ENCODE results near the gene MROH7. TPM values are rescaled to one million over a fixed set of nuclear protein-coding genes. Genes with fewer than 3 reads are reported as not detected.
"Not testable (repeated sequence)": the region's sequence is repeated elsewhere in the genome, so short reads cannot be mapped to it uniquely, and the experiment has no call there.

Gene MROH7
- total RNA-seq, 1 experiment from 2014 or later = not detected

DNA sequence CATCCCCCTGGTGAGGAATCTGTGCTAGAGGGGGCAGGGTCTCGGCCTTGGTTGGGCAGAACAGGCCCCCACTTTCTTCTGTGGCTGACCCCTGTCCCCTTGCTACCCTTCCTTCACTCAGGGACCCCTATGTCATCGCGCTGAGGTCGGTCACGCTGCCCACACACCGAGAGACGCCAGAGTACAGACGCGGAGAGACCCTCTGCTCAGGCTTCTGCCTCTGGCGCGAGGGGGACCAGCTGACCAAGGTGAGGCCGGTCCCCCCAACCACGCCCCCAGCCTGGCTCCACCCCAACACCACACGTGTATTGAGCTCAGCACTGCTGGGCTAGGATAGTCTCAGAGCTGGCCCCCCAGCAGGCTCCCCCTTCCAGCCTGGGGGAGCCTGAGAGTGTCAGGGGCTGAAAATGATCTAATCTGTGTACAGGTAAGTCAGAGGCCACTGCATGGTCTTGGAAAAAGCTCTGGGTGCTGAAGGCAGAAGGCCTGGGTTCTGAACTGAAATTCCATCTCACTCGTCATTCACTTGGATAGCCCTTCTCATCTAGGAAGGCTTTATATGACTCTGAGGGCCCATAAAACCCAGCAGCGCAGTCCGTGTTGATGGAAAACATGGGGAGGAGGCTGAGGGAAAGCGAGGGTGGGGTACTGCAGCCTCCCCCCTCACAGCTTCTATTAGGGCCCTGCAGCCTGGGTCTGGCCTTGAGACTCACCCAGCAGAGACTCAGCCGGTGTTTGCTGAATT is 33.6 kb upstream of the MROH7 start:
- no peaks in the 10 kb centered on the region for H3K27me3 ChIP-seq
- no peak for DNase-seq
- H3K4me3 ChIP-seq = no peak overlapping the region
- no peaks in the 10 kb centered on the region for H3K9me3 ChIP-seq
- no peaks in the 10 kb centered on the region for H3K36me3 ChIP-seq

DNA sequence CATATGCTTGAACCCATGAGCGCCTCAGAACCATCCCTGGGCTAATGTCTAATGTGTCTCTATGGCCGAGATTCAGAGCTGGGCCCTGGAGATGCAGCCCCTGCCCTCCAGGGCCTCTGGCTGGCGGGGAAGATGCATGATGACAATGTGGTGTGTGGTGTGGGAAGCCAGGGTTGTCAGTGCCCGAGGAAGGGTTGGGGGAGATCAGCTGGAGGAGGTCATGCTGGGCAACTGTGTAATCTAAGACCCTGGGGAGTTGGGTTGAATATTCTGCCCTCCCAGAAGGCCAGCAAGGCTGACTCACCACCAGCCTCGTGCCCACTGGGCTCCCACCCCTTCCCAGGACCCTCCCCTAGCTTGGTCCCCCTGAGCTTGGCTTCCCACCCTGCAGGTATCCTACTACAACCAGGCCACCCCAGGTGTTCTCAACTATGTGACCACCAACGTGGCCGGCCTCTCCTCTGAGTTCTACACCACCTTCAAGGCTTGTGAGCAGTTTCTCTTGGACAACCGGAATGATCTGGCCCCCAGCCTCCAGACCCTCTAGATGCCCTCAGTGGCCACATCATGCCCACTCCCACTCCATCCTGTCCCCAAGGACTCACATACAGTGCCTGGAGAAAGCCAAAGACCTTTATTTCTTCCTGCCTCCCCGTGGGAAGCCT is 32.9 kb upstream of the MROH7 start:
- Histone ChIP-seq H3K36me3 (no peaks in the 10 kb centered on the region), H3K27me3 (no peaks in the 10 kb centered on the region), H3K9me3 (no peaks in the 10 kb centered on the region), H3K4me3 (no peak overlapping the region)
- no peak for DNase-seq

DNA sequence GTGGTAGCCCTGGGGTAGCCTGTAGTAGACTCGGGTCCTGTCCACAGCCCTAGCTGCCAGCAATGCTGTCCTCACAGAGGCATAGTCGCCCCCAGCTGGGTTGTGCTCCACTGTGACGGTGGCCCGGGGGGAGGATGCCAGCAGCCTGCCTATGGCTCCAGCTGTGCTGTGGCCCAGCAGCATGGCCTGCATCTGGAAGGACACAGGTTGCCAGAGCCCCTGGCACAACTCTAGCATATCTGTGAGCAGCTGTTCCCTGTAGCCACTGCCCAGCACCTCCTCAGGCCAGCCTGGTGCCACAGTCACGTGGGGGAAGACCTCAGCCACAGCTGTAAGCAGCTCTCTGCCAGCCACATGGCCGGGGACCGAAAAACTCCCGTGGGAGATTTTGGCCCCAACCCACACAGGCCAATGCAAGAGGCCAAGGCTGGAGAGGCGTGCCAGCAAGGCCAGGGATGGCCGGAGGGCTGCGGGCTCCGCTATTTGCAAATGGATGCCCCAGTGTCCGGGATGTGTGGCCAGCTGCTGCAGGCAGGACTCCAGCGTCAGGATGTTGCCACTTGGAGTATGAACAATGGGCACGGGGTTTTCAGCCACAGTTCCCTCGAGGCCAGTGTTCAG is 32.2 kb upstream of the MROH7 start:
- DNase-seq = peak; percentile 8
- no peaks in the 10 kb centered on the region for H3K27me3 ChIP-seq
- H3K36me3 ChIP-seq = no peaks in the 10 kb centered on the region
- no peak overlapping the region for H3K4me3 ChIP-seq
- H3K9me3 ChIP-seq = no peaks in the 10 kb centered on the region

DNA sequence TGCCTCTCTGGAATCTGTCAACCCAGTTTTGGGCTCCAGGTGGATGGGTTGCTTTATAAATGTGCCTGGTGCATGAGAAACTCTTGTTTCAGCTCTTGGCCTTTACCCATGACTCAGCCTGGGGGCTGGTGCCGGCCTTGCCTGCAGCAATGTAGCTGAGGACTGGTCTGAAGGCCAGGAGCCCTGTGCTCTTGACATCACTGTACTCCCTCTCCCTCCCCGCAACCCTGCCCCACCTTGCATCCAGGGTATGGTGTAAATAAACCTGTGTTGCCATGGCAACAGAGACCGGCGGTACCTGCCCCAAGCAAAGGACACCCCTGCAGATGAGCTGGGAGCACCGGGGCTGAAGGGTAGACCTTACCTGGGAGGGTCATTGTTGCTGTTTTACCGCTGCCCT is 31.5 kb upstream of the MROH7 start:
- no peaks in the 10 kb centered on the region for H3K36me3 ChIP-seq
- DNase-seq = no peak
- H3K4me3 ChIP-seq = no peak overlapping the region

DNA sequence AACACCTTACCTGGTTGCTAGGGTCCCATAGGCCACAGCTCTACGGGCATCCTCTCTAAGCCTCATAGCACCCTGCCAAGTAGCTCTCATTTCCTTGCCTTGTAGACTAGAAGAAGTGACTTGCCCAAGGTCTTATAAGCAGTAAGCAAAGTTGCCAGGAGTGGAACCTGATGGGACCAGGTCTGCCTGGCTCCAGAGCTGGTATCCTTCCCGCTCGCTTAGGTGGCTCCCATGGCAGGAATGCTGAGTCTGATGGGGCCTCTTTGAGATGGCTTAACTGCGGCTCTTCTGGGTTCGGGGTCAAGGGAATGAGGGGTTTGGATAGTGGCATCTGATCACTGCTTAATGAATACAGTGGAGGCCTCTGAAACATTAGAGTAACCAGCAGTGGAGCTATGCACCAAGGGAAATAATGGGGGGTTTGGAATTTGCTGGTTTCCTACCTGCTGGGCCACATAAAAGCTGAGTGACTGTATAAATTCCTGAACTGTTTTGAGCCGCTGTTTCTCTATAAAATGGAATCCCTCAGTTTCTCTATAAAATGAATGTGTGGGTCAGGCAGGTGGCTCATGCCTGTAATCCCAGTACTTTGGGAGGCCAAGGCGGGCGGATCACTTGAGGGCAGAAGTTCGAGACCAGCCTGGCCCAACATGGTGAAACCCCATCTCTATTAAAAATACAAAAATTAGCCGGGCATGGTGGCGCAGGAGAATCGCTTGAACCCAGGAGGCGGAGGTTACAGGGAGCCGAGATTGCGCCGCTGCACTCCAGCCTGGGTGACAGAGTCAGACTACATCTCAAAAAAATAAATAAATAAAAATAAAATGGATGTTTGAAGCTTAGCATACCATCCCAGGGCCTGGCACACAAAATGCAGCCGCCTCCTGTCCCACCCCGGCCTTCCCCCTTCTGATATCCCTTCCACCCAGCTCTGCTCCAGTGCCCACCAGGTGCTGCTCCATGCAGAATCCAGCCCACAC is 30.7 kb upstream of the MROH7 start:
- H3K27me3 ChIP-seq = no peaks in the 10 kb centered on the region
- no peaks in the 10 kb centered on the region for H3K36me3 ChIP-seq
- no peaks in the 10 kb centered on the region for H3K9me3 ChIP-seq
- H3K4me3 ChIP-seq = no peak overlapping the region
- no peak for DNase-seq

More for the DNA sequence above, 31.5 kb upstream of the MROH7 start:
- no peaks in the 10 kb centered on the region for H3K9me3 ChIP-seq
- H3K27me3 ChIP-seq = no peaks in the 10 kb centered on the region

DNA sequence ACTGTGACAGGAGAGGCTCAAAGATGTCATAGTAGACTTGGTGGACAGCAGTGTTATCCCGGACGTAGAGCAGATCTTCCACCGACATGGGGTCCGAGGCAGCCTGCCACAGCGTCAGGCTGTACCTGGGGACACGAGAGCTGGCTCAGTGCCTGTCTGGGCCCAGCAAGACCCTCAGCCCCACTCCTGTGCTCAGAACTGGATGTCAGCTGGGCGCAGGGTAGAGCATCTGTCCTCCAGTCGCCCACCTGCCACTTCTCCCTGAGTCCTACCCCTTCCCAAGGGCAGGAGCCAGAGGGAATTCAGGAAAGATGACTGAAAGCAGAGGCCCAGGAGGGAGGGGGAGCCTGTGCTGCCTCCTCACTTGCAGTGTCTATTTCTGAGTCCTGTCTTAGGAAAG is 30.0 kb upstream of the MROH7 start:
- no peaks in the 10 kb centered on the region for H3K36me3 ChIP-seq
- DNase-seq = no peak
- no peak overlapping the region for H3K4me3 ChIP-seq
- no peaks in the 10 kb centered on the region for H3K9me3 ChIP-seq
- no peaks in the 10 kb centered on the region for H3K27me3 ChIP-seq

DNA sequence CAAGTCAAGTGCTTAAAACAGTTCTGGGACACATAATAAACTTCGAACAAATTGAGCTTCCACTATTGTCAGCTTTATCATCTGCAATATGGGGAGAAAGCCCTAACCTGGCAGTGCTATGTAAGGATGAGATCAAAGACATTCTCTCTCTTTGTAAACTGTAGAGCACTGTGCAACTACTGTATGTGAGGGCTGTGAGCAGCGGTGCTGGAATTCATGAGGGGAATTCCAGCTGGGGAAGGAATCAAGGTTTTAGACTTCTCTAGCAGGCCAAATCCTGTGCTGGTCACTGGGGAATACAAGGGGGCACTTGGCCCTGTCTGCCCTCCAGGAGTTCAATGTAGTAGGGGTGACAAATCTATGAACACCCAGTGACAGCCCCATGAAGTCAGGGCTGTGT is 27.6 kb upstream of the MROH7 start:
- H3K36me3 ChIP-seq = no peaks in the 10 kb centered on the region
- no peak overlapping the region for H3K4me3 ChIP-seq
- H3K9me3 ChIP-seq = no peaks in the 10 kb centered on the region
- DNase-seq = no peak
- H3K27me3 ChIP-seq = no peaks in the 10 kb centered on the region

DNA sequence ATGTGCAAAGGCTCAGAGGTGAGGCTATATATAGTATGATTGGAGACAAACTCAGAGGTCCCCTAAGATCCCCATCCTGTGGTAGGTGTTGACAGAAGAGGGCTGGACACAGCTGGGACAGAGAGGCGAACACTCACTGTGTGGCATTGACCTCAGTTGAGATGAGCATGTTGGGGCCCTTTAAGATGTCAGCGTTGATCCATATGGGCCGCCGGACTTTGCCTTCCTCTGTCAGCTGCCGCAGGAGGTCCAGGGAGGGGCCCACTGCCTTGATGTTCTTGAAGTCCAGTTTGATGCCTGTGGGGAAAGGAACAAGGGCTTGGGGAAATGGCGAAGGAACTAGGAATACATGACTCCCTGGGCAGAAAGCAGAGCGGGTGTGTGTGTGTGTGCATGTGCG is 27.0 kb upstream of the MROH7 start:
- no peaks in the 10 kb centered on the region for H3K27me3 ChIP-seq
- no peak for DNase-seq

DNA sequence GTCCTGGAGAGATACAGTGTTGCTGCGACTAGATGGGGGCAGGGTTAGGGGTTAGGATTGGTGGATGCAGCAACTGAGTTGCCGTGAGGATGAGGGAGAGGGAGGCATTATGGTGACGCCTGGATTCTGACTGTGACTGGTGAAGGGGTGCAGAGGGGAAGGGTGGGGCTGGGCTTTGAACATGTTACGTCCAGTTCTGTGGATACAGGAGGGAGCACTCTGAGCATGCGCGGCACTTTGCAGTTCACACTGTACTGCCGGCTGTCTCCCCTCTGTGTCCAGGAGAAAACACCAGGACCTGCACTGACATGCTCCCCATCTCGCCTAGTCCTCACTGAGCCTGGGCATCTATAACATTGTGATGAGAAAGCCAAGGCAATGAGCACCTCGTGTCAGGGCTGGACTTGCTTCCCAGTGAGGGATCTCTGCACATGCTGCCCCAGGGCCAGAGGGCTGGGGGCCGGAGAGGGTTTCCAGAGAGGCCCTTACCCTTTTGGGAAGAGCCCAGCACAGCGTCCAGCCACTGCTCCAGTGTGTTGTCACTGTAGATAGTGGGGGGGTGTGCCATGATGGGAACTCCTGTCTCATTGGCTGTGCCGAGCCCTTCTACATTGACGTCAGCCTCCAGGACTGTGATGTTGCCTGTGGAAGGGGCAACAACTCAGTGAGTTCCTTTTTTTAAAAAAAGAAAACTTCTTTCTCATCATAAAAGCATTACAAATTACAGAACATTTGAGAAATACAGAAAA is 25.9 kb upstream of the MROH7 start:
- no peak overlapping the region for H3K4me3 ChIP-seq
- DNase-seq = no peak
- H3K36me3 ChIP-seq = no peaks in the 10 kb centered on the region
- H3K27me3 ChIP-seq = no peaks in the 10 kb centered on the region
- H3K9me3 ChIP-seq = no peaks in the 10 kb centered on the region

More for the DNA sequence above, 27.0 kb upstream of the MROH7 start:
- H3K9me3 ChIP-seq = no peaks in the 10 kb centered on the region
- no peaks in the 10 kb centered on the region for H3K36me3 ChIP-seq
- no peak overlapping the region for H3K4me3 ChIP-seq

DNA sequence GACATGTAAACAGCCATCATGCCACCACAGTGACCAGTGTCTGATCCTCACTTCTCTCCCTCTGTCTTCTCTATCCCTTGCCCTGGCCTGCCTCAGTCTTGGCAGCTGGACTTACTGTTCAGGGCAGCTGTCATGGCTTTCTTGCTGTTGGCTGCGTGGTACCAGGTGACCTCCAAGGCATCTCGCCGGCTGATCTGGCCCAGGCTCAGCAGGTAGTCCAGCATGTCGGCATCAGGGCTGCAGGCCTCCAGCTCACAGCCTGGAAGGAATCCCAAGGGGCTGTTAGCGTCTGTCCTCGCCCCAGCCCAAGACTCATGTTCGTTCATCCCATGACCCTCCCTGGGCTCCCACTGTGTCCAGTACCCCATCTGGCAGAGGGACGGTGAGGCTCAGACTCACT is 21.8 kb upstream of the MROH7 start:
- no peak for DNase-seq
- no peaks in the 10 kb centered on the region for H3K27me3 ChIP-seq
- no peaks in the 10 kb centered on the region for H3K36me3 ChIP-seq

DNA sequence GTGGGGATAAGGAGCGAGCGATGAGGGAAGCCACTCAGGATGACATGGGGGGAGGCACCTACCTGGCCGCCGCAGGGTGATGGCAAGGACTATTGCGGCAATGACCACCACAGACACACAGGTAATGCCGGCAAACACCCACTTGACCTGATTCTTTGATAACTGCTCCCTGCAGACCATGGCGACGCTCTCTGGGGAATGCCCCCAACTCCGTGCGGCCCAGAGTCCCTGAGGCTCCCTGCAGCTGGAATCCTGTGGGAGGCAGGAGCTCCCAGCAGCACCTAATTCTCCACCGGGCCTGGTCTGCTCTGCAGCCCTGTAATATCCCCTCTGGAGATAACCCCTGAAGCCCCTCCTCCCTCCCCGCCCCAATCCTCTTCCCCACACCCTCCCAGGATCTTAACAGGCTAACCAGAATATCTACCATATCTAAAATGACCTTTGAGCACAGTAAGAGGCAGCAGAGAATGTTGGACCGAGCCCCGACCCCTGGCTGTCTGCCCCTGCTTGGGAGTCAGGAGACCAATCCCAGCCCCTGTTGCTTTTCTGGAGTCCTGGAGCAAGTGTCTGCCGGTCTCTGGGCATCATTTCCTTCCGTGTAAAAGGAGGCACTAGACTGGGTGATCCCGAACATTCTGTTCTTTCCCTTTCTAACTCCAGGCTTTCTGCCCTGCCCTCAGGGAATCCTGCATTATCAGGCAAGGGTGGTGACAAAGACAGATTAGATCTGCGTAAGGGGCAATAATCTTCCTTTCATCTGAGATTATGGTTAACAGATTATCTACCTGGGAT is 18.2 kb upstream of the MROH7 start, which contains the start of gene FAM151A:
Gene FAM151A (minus strand): TSS at position 310 of the 792 bp plus-strand sequence. CDS start 130 bp downstream, at position 180.
- H3K36me3 ChIP-seq = no peaks in the 10 kb centered on the region
- no peaks in the 10 kb centered on the region for H3K9me3 ChIP-seq
- DNase-seq = no peak
- no peak within 1 kb of the TSS for H3K4me3 ChIP-seq
- H3K27me3 ChIP-seq = no peaks in the 10 kb centered on the region

More for the DNA sequence above, 21.8 kb upstream of the MROH7 start:
- no peaks in the 10 kb centered on the region for H3K9me3 ChIP-seq
- H3K4me3 ChIP-seq = no peak overlapping the region

DNA sequence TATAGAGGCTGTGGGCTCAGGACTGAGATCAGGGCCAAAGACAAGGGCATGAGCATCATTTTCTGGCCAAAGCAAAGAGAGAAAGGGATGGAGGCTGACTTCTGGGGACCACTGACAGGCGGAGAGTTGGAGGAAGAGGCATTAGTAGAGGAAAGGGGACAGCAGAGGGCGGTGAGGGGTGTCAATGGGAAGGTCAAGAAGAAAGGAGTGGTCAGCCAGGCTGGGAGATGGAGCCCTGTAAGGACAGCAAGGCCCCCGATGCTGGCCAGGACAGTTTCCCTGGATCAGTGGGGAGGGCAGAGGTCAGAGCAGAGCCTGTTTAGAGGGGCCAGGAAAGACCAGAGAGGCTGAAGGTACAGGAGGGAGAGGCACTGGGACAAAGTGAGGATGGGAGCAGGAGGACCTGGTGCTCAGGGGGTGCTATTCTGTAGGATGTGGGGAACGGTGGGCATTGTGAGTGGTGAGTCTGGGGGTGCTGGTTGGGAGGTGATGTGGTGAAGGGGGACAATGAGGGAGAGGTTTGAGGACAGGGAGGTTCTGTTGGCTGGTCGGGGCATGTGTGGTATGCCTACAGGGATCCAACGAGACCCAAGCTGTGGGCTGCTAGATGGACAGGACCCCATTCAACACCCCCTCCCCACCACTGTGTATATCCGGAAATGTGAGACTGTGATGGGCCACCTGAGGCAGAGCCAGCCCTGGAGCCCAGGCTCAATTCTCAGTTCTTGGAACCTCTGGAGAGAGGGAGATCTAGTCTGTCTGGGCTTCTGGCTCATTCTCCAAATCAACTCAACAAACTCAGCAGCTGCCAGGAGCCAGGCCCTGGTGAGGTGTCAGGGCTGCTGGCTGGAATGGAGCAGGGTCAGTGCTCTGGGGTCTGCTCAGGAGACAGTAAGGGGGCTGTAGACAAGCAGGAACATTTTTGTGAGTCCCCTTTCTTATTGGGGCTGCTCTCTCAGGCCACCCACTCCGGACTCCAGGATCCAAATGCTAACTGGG is 16.8 kb upstream of the MROH7 start:
- no peak for DNase-seq

DNA sequence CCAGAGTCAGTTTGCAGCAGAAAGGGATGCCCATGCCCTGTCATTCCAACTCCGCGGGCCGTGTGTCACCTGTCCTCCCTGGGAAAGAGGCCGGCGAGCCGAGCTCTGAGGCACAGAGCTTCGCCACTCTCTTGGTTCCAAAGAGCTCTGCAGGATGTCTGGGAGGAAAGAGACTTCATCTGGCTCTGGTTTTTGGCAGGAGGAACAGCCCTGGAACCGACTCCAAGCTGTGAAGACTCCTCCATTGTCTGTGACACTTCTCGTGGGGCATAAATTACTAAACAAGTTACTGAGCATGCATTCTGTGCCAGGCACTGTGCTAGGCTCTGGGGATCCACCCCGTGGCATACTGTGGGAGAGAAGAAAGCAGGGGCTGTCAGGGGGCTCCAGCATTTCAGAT is 14.4 kb upstream of the MROH7 start:
- no peak for DNase-seq
- H3K4me3 ChIP-seq = no peak overlapping the region
- no peaks in the 10 kb centered on the region for H3K9me3 ChIP-seq
- 0 out of 2 replicates have a peak, but pooled peaks cover 2% of the 10 kb centered on the region for H3K27me3 ChIP-seq
- no peaks in the 10 kb centered on the region for H3K36me3 ChIP-seq

More for the DNA sequence above, 16.8 kb upstream of the MROH7 start:
- no peaks in the 10 kb centered on the region for H3K27me3 ChIP-seq
- H3K9me3 ChIP-seq = no peaks in the 10 kb centered on the region
- H3K4me3 ChIP-seq = no peak overlapping the region
- H3K36me3 ChIP-seq = no peaks in the 10 kb centered on the region

DNA sequence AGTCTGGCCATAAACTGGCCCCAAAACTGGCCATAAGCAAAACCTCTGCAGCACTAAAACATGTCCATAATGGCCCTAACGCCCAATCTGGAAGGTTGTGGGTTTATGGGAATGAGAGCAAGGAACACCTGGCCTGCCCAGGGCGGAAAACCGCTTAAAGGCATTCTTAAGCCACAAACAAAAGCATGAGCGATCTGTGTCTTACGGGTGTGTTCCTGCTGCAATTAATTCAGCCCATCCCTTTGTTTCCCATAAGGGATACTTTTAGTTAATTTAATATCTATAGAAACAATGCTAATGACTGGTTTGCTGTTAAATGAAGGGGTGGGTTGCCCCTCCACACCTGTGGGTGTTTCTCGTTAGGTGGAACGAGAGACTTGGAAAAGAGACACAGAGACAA is 5.8 kb upstream of the MROH7 start:
- H3K36me3 ChIP-seq, H3K9me3 ChIP-seq, H3K4me3 ChIP-seq, DNase-seq, H3K27me3 ChIP-seq: not testable (repeated sequence)
